Measurements from ENCODE around the gene KRT81. TPM values are rescaled to one million over a fixed set of nuclear protein-coding genes. Genes with fewer than 3 reads are reported as not detected.

The KRT81 gene
- total RNA-seq, 1 experiment from 2014 or later: 2.5 TPM

DNA sequence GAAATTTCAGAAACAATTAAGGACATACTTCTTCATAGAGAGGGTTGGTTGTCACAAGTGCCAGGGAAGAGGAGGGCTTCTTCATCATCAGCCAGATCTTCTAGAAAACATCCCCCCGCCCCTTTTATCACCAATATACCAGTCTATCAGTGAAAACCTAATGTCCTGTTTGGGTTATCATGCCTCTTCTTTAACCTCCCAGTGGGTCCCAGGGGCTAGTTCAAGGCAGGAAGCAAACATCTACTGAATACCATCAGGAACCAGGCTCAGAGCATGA lies 30.2 kb downstream of the KRT81 start:
- Histone ChIP-seq H3K9me2 (ENCODE audit: insufficient read depth) (no peaks in the 10 kb centered on the region), H3K27me3 (ENCODE audit: insufficient read depth, low read depth) (no peaks in the 10 kb centered on the region), H3F3A (ENCODE audit: insufficient read depth, low read depth) (no peaks in the 10 kb centered on the region), H4K20me1 (ENCODE audit: insufficient read depth) (no peaks in the 10 kb centered on the region), H3K4me1 (replicated peaks; ENCODE audit: insufficient read depth) (0 out of 2 replicates have a peak, but pooled peaks cover 8% of the 10 kb centered on the region), H3K4me3 (no peak overlapping the region), H3K4me2 (no peak overlapping the region), H2AFZ (no peak overlapping the region), H3K36me3 (ENCODE audit: low read depth) (no peaks in the 10 kb centered on the region), H3K79me2 (ENCODE audit: low read depth) (no peaks in the 10 kb centered on the region), H3K27ac (no peak overlapping the region), H3K9me3 (ENCODE audit: insufficient read depth, low read depth) (no peaks in the 10 kb centered on the region)
- no peak for DNase-seq
- no peak for TF ChIP-seq EZH2 (IDR thresholded peaks at IDR 0.05; ENCODE audit: low read depth)
- TF ChIP-seq, protein P1, sequence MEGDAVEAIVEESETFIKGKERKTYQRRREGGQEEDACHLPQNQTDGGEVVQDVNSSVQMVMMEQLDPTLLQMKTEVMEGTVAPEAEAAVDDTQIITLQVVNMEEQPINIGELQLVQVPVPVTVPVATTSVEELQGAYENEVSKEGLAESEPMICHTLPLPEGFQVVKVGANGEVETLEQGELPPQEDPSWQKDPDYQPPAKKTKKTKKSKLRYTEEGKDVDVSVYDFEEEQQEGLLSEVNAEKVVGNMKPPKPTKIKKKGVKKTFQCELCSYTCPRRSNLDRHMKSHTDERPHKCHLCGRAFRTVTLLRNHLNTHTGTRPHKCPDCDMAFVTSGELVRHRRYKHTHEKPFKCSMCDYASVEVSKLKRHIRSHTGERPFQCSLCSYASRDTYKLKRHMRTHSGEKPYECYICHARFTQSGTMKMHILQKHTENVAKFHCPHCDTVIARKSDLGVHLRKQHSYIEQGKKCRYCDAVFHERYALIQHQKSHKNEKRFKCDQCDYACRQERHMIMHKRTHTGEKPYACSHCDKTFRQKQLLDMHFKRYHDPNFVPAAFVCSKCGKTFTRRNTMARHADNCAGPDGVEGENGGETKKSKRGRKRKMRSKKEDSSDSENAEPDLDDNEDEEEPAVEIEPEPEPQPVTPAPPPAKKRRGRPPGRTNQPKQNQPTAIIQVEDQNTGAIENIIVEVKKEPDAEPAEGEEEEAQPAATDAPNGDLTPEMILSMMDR (conservative IDR thresholded peaks at IDR 0.05): no peak
- no TSS peak for BruUV-seq (replicated peaks)
- ChIA-PET CTCF (no interaction called here), POLR2A (ENCODE audit: unreplicated experiment) (no interaction called here)
- intact Hi-C loops (cut with micrococcal nuclease; ENCODE audit: unreplicated experiment): no loop called here

DNA sequence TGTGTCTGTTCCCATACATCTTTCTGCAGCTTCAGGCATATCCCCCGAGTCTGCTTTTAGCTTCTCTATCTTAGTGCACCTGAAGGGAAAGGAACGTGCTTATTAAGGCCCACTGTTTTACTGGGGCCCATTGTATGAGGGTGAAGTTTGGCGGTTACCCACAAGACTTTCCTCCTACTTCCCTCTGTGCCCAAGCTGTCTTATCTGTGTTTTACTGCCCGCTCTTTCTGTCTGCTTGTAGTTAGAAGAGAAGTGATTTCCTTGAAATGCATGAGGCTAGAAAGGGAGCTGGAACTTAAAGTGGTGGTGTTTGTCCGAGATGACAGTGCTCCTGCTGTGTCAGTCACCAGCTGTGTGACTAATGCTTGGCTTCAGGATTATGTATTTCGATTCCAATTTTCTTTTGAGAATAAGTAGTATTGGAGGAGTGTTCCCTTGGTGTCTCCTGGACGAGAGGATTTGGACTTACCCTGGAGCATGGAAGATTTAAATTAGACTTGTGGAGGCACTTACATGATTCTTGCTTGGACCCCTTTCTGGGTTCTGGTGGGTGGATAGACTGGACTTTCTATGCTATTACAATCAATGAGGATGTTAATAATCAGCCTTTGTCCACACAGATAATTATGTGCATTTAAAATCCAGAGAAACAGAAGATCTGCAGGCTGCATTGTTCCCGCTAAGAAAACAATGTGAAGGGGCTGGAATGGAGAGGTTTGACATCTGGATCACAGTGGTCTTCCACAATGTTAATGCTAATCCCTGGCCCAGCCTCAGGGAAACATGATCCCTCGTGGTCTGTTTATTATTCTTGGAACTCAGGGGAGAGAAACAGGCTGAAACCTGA lies 30.8 kb downstream of the KRT81 start:
- H3K9me3 ChIP-seq (ENCODE audit: insufficient read depth, low read depth): no peaks in the 10 kb centered on the region
- no peak overlapping the region for H3K4me2 ChIP-seq
- ChIA-PET POLR2A (ENCODE audit: unreplicated experiment) (interaction anchor here (0.6 kb wide), 2 partner anchors 19 to 21 kb away, joined by 3 to 7 read pairs; no protein-coding TSS in a partner anchor), CTCF (interaction anchor here (0.6 to 1.4 kb wide), 3 partner anchors 18 to 73 kb away, joined by 3 to 5 read pairs (median 3); no protein-coding TSS in a partner anchor)
- no peak for DNase-seq
- H2AFZ ChIP-seq: no peak overlapping the region
- 0 out of 2 replicates have a peak, but pooled peaks cover 8% of the 10 kb centered on the region for H3K4me1 ChIP-seq (replicated peaks; ENCODE audit: insufficient read depth)
- intact Hi-C loops (cut with micrococcal nuclease; ENCODE audit: unreplicated experiment): no loop called here
- no peaks in the 10 kb centered on the region for H3K36me3 ChIP-seq (ENCODE audit: low read depth)
- no peaks in the 10 kb centered on the region for H3K27me3 ChIP-seq (ENCODE audit: insufficient read depth, low read depth)
- no peak for TF ChIP-seq EZH2 (IDR thresholded peaks at IDR 0.05; ENCODE audit: low read depth)
- TF ChIP-seq, protein P1 (conservative IDR thresholded peaks at IDR 0.05): no peak
- no peaks in the 10 kb centered on the region for H3K79me2 ChIP-seq (ENCODE audit: low read depth)
- H3K27ac ChIP-seq: no peak overlapping the region
- H3K9me2 ChIP-seq (ENCODE audit: insufficient read depth): no peaks in the 10 kb centered on the region
- no peak overlapping the region for H3K4me3 ChIP-seq
- no peaks in the 10 kb centered on the region for H4K20me1 ChIP-seq (ENCODE audit: insufficient read depth)
- peaks cover 1% of the 10 kb centered on the region; the same call in 1 of the 2 replicates for H3F3A ChIP-seq (ENCODE audit: insufficient read depth, low read depth)
- no TSS peak for BruUV-seq (replicated peaks)

GRCh38 chr12:52259657-52260243 lies 31.6 kb downstream of the KRT81 start:
- Histone ChIP-seq H3K9me3 (ENCODE audit: insufficient read depth, low read depth) (no peaks in the 10 kb centered on the region), H3K9me2 (ENCODE audit: insufficient read depth) (no peaks in the 10 kb centered on the region), H3K79me2 (ENCODE audit: low read depth) (no peaks in the 10 kb centered on the region), H3K4me1 (replicated peaks; ENCODE audit: insufficient read depth) (0 out of 2 replicates have a peak, but pooled peaks cover 8% of the 10 kb centered on the region), H4K20me1 (ENCODE audit: insufficient read depth) (no peaks in the 10 kb centered on the region), H3K27ac (no peak overlapping the region), H2AFZ (no peak overlapping the region), H3K4me2 (no peak overlapping the region), H3K36me3 (ENCODE audit: low read depth) (no peaks in the 10 kb centered on the region), H3K4me3 (no peak overlapping the region), H3K27me3 (ENCODE audit: insufficient read depth, low read depth) (no peaks in the 10 kb centered on the region), H3F3A (ENCODE audit: insufficient read depth, low read depth) (peaks cover 7% of the 10 kb centered on the region)
- ChIA-PET CTCF (interaction anchor here (0.6 to 1.4 kb wide), 2 partner anchors 19 to 59 kb away, joined by 3 to 5 read pairs; no protein-coding TSS in a partner anchor), POLR2A (ENCODE audit: unreplicated experiment) (interaction anchor here (0.6 kb wide), 1 partner anchor 21 kb away, joined by 7 read pairs; no protein-coding TSS in a partner anchor)
- intact Hi-C loops (cut with micrococcal nuclease; ENCODE audit: unreplicated experiment): no loop called here
- DNase-seq: no peak
- BruUV-seq (replicated peaks): no TSS peak
- TF ChIP-seq, protein P1 (conservative IDR thresholded peaks at IDR 0.05): no peak
- no peak for TF ChIP-seq EZH2 (IDR thresholded peaks at IDR 0.05; ENCODE audit: low read depth)

Measured in PC-9 (cell line).